Activated T-helper 1 cell treated with anti-CD3 and anti-CD28 coated beads, Interleukin-12 subunit alpha, Interleukin-12 subunit beta, Interleukin-2, Interleukin-4 antibody, amounts not matched to agents 30 ng/mL and 10 ng/mL and 1 ng/mL, durations not matched to agents 14 hours and 24 hours and 36 hours (primary cell): ENCODE data around the gene KRTAP21-2. TPM values are rescaled to one million over a fixed set of nuclear protein-coding genes. Genes with fewer than 3 reads are reported as not detected.

Experiments used
- DNase-seq: peaks from one replicate; pipeline ENCODE4 v3.0.0; 2021; ENCODE audit warnings: low spot score
- H3K27ac Mint-ChIP-seq: one replicate; pipeline ENCODE4 v1.8.0; 2021; ENCODE audit warnings: mild to moderate bottlenecking, mixed read lengths
- H3K27me3 Mint-ChIP-seq: one replicate; pipeline ENCODE4 v1.8.0; 2022; ENCODE audit warnings: mild to moderate bottlenecking, moderate library complexity, mixed read lengths; ENCODE audit not compliant: insufficient read depth
- H3K36me3 Mint-ChIP-seq: one replicate; pipeline ENCODE4 v1.8.0; 2021; ENCODE audit warnings: low read depth, mixed read lengths
- H3K4me1 Mint-ChIP-seq: one replicate; pipeline ENCODE4 v1.8.0; 2021; ENCODE audit warnings: low read depth, mixed read lengths
- H3K4me3 Mint-ChIP-seq: one replicate; pipeline ENCODE4 v1.8.0; 2021; ENCODE audit warnings: mild to moderate bottlenecking, moderate library complexity, mixed read lengths
- H3K9me3 Mint-ChIP-seq: one replicate; pipeline ENCODE4 v1.8.0; 2021; ENCODE audit warnings: mixed read lengths
- intact Hi-C: fragments of 100-400 bp; cut with micrococcal nuclease; formaldehyde crosslinking; loops from one replicate; pipeline ENCODE4 v1.15.1; 2024
- total RNA-seq: library from RNA; stranded (reverse); gene quantifications from 2 replicates; pipeline ENCODE4 v1.2.3, GENCODE V29; 2022

Gene KRTAP21-2
- total RNA-seq, 1 donor from 2014 or later = not detected

DNA sequence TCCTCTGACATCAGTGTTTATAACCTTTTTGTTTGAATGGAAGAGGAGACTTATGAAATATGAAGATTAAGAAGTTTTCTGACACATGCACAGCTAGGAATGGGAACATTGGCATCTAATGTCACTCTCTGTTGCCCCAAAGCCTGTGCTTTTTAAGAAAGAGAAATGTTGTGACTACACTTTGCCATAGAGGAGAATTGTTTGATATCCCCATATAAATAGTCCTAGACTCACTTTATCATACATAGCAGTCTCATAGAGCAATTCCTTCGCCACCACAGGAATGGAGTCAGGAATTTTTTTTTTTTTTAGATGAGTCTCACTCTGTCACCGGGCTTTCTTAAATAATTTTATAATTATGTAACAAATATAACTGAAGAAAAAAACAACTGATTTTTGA lies 30.0 kb downstream of the KRTAP21-2 start:
- H3K36me3 Mint-ChIP-seq = peaks cover 3% of the 10 kb centered on the region
- no peak overlapping the region for H3K4me3 Mint-ChIP-seq
- no peaks in the 10 kb centered on the region for H3K27me3 Mint-ChIP-seq
- peaks cover 29% of the 10 kb centered on the region for H3K4me1 Mint-ChIP-seq
- no peak for DNase-seq
- intact Hi-C loops = loop anchor here (5.0 to 10.0 kb wide), 6 partner anchors 370 to 1942 kb away; no protein-coding TSS in a partner anchor
- peaks cover 28% of the 10 kb centered on the region for H3K9me3 Mint-ChIP-seq
- H3K27ac Mint-ChIP-seq = peak overlapping the region; percentile 75

DNA sequence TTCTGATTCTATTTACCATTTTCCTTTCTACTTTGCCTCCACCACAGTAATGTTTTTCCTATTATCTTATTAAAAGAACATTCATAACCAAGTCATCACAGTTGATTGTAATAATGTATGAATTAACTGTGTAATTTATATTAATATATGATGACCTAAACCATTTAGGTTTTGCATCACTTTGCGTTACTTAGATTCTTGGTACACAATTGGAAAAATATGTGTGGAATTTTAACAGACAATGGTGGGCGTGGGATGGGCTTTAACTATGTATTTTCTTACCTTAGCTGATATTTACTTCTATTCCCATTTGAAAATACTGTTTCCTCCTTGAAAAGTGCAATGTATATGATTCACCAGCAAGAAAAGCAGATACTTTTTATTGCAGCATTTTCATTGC lies 32.1 kb downstream of the KRTAP21-2 start:
- Mint-ChIP-seq H3K27me3 (no peaks in the 10 kb centered on the region), H3K27ac (no peak overlapping the region), H3K4me1 (peaks cover 45% of the 10 kb centered on the region), H3K36me3 (peaks cover 8% of the 10 kb centered on the region), H3K9me3 (peaks cover 44% of the 10 kb centered on the region), H3K4me3 (no peak overlapping the region)
- no peak for DNase-seq
- intact Hi-C loops = loop anchor here (5.0 to 10.0 kb wide), 6 partner anchors 372 to 1940 kb away; no protein-coding TSS in a partner anchor

DNA sequence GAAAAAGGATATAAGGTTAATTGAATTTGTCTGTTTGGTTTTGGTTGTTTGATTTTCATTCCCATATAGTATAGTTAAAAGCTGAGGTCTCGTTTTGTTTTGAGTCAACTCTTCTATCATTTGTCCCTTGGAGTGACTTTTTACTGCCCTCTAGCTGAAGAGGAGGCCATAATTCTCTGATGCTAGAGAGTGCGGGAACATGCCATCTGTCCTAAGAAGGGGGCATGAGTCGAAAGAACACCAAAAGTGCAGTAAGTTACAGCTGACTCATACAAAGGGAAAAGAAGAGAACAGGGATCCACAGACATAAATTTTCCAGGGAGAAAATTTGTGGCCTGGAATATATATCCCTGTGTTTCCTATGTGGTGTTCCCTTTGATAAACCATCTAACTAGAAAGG lies 32.6 kb downstream of the KRTAP21-2 start:
- H3K9me3 Mint-ChIP-seq = peaks cover 43% of the 10 kb centered on the region
- H3K4me1 Mint-ChIP-seq = peaks cover 41% of the 10 kb centered on the region
- H3K27ac Mint-ChIP-seq = no peak overlapping the region
- intact Hi-C loops = loop anchor here (10.0 kb wide), 3 partner anchors 840 to 1940 kb away; no protein-coding TSS in a partner anchor
- peaks cover 8% of the 10 kb centered on the region for H3K36me3 Mint-ChIP-seq
- no peaks in the 10 kb centered on the region for H3K27me3 Mint-ChIP-seq
- no peak for DNase-seq
- H3K4me3 Mint-ChIP-seq = no peak overlapping the region

DNA sequence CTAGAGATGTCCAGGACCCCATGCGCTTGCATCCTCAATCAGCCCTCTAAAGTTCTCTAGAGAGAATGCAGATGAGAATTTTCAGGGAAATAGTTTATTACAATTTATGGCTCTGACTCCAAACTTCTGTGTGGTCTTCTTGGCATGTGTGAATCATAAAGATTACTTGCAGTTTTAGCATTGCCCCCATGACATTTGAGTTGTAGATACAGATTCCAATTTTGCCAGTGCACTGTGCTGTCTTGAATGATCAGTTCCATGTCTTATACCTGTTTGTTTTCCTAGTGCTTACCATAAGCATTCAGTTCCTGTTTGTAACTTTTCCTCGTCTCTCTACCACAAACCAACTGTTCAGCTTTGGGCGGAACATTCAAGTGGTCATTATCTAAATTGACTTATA lies 33.3 kb downstream of the KRTAP21-2 start:
- DNase-seq = no peak
- H3K36me3 Mint-ChIP-seq = peaks cover 8% of the 10 kb centered on the region
- peaks cover 34% of the 10 kb centered on the region for H3K4me1 Mint-ChIP-seq
- H3K27ac Mint-ChIP-seq = no peak overlapping the region
- H3K4me3 Mint-ChIP-seq = no peak overlapping the region
- intact Hi-C loops = loop anchor here (10.0 kb wide), 3 partner anchors 841 to 1939 kb away; no protein-coding TSS in a partner anchor
- no peaks in the 10 kb centered on the region for H3K27me3 Mint-ChIP-seq
- peaks cover 40% of the 10 kb centered on the region for H3K9me3 Mint-ChIP-seq

DNA sequence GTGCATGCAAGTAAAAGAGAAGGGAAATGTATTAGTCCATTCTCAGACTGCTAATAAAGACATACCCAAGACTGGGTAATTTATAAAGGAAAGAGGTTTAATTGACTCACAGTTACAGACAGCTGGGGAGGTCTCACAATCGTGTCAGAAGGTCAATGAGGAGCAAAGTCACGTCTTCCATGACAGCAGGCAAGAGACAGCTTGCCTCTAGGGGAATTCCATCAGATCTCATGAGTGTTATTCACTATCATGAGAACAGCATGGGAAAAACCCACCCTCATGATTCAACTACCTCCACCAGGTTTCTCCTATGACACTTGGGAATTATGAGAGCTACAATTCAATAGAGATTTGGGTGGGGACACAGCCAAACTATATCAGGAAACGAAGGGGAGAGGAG lies 36.6 kb downstream of the KRTAP21-2 start:
- H3K36me3 Mint-ChIP-seq = peaks cover 6% of the 10 kb centered on the region
- peak overlapping the region; percentile 95 for H3K27ac Mint-ChIP-seq
- intact Hi-C loops = loop anchor here (1.0 to 10.0 kb wide), 4 partner anchors 8 to 1936 kb away; partner anchors contain the start of gene KRTAP21-3
- peaks cover 33% of the 10 kb centered on the region for H3K9me3 Mint-ChIP-seq
- H3K27me3 Mint-ChIP-seq = no peaks in the 10 kb centered on the region
- peaks cover 17% of the 10 kb centered on the region for H3K4me1 Mint-ChIP-seq
- no peak overlapping the region for H3K4me3 Mint-ChIP-seq
- DNase-seq = no peak

DNA sequence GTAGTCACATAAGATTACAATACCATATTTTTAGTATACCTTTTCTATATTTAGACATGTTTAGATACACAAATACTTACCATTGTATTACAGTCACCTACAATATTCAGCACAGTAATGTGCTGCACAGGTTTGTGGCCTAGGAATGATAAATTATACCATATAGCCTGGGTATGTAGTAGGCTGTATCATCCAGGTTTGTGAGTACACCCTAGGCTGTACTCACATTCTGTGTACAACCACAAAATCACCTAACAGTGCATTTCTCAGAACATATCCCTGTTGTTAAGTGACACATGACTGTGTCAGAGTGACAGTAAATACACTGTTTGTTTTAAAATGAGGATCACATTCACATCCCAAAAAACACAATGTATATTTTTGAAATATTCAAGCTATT lies 39.6 kb downstream of the KRTAP21-2 start:
- no peak overlapping the region for H3K27ac Mint-ChIP-seq
- no peak overlapping the region for H3K4me3 Mint-ChIP-seq
- peaks cover 19% of the 10 kb centered on the region for H3K9me3 Mint-ChIP-seq
- H3K4me1 Mint-ChIP-seq = peaks cover 17% of the 10 kb centered on the region
- H3K36me3 Mint-ChIP-seq = peaks cover 4% of the 10 kb centered on the region
- DNase-seq = no peak
- intact Hi-C loops = no loop called here
- H3K27me3 Mint-ChIP-seq = peaks cover 2% of the 10 kb centered on the region

Other genes with a start within 250 kb of the KRTAP21-2 start
- gene KRTAP19-5, start 245.1 kb downstream of the KRTAP21-2 start, total RNA-seq = not detected in 2 replicates
- gene KRTAP19-6, start 205.4 kb downstream of the KRTAP21-2 start, total RNA-seq = not detected in 2 replicates
- gene KRTAP19-7, start 185.9 kb downstream of the KRTAP21-2 start, total RNA-seq = not detected in 2 replicates
- gene KRTAP22-2, start 156.9 kb downstream of the KRTAP21-2 start, total RNA-seq = not detected in 2 replicates
- gene KRTAP6-3, start 154.8 kb downstream of the KRTAP21-2 start, total RNA-seq = not detected in 2 replicates
- not detected in 2 replicates for gene KRTAP6-2, start 148.4 kb downstream of the KRTAP21-2 start, total RNA-seq
- not detected in 2 replicates for gene KRTAP22-1, start 146.2 kb downstream of the KRTAP21-2 start, total RNA-seq
- gene KRTAP6-1, start 133.3 kb downstream of the KRTAP21-2 start, total RNA-seq = not detected in 2 replicates
- gene KRTAP20-1, start 130.8 kb downstream of the KRTAP21-2 start, total RNA-seq = not detected in 2 replicates
- not detected in 2 replicates for gene KRTAP20-4, start 126.6 kb downstream of the KRTAP21-2 start, total RNA-seq
- gene KRTAP20-2, start 112.1 kb downstream of the KRTAP21-2 start, total RNA-seq = not detected in 2 replicates
- not detected in 2 replicates for gene KRTAP20-3, start 104.4 kb downstream of the KRTAP21-2 start, total RNA-seq
- not detected in 2 replicates for gene KRTAP21-3, start 28.5 kb downstream of the KRTAP21-2 start, total RNA-seq
- gene KRTAP21-1, start 8.2 kb upstream of the KRTAP21-2 start, total RNA-seq = not detected in 2 replicates
- not detected in 2 replicates for gene KRTAP8-1, start 66.0 kb upstream of the KRTAP21-2 start, total RNA-seq
- gene KRTAP7-1, start 82.5 kb upstream of the KRTAP21-2 start, total RNA-seq = not detected in 2 replicates
- gene KRTAP11-1, start 134.3 kb upstream of the KRTAP21-2 start, total RNA-seq = not detected in 2 replicates